Left ventricle myocardium inferior (tissue), 1 donor: ENCODE measurements around the gene GGN. TPM values are rescaled to one million over a fixed set of nuclear protein-coding genes. Genes with fewer than 3 reads are reported as not detected.
"Not testable (repeated sequence)": the region's sequence is repeated elsewhere in the genome, so short reads cannot be mapped to it uniquely, and the experiment has no call there.

ENCODE experiments used
- DNase-seq: peaks from one replicate; pipeline ENCODE4 v3.0.0-alpha.2; 2020
- H3K27ac ChIP-seq: fragments of 200-600 bp; replicated peaks from 2 replicates; pipeline ENCODE4 v1.8.0; 2021
- H3K27me3 ChIP-seq: fragments of 200-600 bp; 2 replicates; pipeline ENCODE4 v1.8.0; 2021; ENCODE audit warnings: low read depth
- H3K36me3 ChIP-seq: fragments of 200-600 bp; 2 replicates; pipeline ENCODE4 v1.8.0; 2021
- H3K4me1 ChIP-seq: fragments of 200-600 bp; 2 replicates; pipeline ENCODE4 v1.8.0; 2021
- H3K4me3 ChIP-seq: fragments of 200-600 bp; 2 replicates; pipeline ENCODE4 v1.8.0; 2021; ENCODE audit warnings: mild to moderate bottlenecking, moderate library complexity
- H3K9me3 ChIP-seq: fragments of 200-600 bp; replicated peaks from 2 replicates; pipeline ENCODE4 v1.8.0; 2021
- intact Hi-C: fragments of 100-400 bp; cut with micrococcal nuclease; formaldehyde crosslinking; loops from one replicate; pipeline ENCODE4 v1.11.0; 2022
- total RNA-seq: library from RNA; stranded (reverse); fragmentation: NEBNext Ultra II Directional; extraction: Animal tissue kit (Norgen Biotek cat#: 25700); gene quantifications from one replicate; pipeline ENCODE4 v1.2.1, GENCODE V29; 2021
- TF ChIP-seq, protein P1 (sequence below): fragments of 200-600 bp; IDR thresholded peaks from 2 replicates; pipeline ENCODE4 v1.8.0; 2021; ENCODE audit warnings: antibody characterized with exemption, mild to moderate bottlenecking, borderline replicate concordance
- donor health status: DM: no; HTN: yes; CAD: no; lungs with severe emphysema.

The GGN gene
- total RNA-seq, 1 donor from 2014 or later = not detected

- Histone ChIP-seq H3K4me3 (no peak overlapping the region), H3K9me3 (no peaks in the 10 kb centered on the region), H3K27me3 (peaks cover 53% of the 10 kb centered on the region), H3K36me3 (no peaks in the 10 kb centered on the region), H3K4me1 (peaks cover 10% of the 10 kb centered on the region), H3K27ac (no peak overlapping the region)
- no peak for DNase-seq
- intact Hi-C loops = no loop called here
- TF ChIP-seq, protein P1, sequence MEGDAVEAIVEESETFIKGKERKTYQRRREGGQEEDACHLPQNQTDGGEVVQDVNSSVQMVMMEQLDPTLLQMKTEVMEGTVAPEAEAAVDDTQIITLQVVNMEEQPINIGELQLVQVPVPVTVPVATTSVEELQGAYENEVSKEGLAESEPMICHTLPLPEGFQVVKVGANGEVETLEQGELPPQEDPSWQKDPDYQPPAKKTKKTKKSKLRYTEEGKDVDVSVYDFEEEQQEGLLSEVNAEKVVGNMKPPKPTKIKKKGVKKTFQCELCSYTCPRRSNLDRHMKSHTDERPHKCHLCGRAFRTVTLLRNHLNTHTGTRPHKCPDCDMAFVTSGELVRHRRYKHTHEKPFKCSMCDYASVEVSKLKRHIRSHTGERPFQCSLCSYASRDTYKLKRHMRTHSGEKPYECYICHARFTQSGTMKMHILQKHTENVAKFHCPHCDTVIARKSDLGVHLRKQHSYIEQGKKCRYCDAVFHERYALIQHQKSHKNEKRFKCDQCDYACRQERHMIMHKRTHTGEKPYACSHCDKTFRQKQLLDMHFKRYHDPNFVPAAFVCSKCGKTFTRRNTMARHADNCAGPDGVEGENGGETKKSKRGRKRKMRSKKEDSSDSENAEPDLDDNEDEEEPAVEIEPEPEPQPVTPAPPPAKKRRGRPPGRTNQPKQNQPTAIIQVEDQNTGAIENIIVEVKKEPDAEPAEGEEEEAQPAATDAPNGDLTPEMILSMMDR = no peak
Observed at GRCh38 chr19:38429811-38430156, 42.0 kb upstream of the GGN start.

- no peak for DNase-seq
- TF ChIP-seq, protein P1 = no peak
- Histone ChIP-seq H3K9me3 (no peaks in the 10 kb centered on the region), H3K4me3 (no peak overlapping the region), H3K27ac (no peak overlapping the region), H3K4me1 (peaks cover 10% of the 10 kb centered on the region), H3K27me3 (peaks cover 53% of the 10 kb centered on the region), H3K36me3 (no peaks in the 10 kb centered on the region)
- intact Hi-C loops = no loop called here
Observed at GRCh38 chr19:38429055-38429810, 41.4 kb upstream of the GGN start.

GRCh38 chr19:38427035-38427677 lies 39.3 kb upstream of the GGN start:
- H3K4me1 ChIP-seq, DNase-seq, H3K36me3 ChIP-seq, intact Hi-C loops, H3K9me3 ChIP-seq, H3K4me3 ChIP-seq, H3K27ac ChIP-seq: not testable (repeated sequence)
- H3K27me3 ChIP-seq = peaks cover 53% of the 10 kb centered on the region

DNA sequence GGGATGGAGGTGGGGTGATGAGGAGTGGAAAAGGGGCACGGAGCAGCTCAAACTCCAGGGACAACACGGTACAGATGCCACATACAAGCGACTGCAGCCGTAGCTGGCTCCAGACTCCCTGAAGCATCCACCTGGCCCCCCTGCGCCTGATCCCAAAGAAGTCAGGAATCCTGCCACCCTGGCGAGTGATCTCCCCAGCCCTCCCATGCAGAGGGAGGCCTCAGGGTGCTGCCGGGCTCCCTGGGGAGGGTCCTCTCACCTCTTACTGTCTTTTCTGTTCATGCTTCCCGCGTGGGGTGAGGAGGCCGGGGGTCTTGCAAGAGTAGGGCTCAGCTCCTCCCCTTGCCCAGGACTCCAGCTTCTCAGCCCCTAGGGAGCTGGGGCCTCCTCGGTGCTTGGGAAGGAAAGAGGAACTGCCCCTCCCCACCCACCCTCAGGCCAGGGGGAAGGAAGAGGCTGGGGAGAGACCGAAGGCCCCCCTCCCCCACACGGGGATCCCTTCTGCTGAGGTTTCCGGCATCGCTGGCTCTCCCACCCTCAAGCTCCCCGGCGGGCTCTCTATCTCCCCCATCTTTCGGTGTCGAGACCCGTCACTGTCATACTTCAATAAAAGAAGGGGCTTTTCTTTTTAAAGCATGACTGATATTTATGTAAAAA lies 38.1 kb upstream of the GGN start, which contains the start of gene RASGRP4:
Gene RASGRP4 (minus strand): TSS at position 410 of the 657 bp plus-strand sequence. CDS start 128 bp downstream, at position 282.
- H3K4me1 ChIP-seq = peaks cover 5% of the 10 kb centered on the region
- H3K27ac ChIP-seq = peak within 1 kb of the TSS; percentile 23
- TF ChIP-seq, protein P1 = no peak
- H3K9me3 ChIP-seq = no peaks in the 10 kb centered on the region
- peak within 1 kb of the TSS; percentile 46 for H3K4me3 ChIP-seq
- H3K27me3 ChIP-seq = peaks cover 56% of the 10 kb centered on the region
- DNase-seq = peak; percentile 51
- no peaks in the 10 kb centered on the region for H3K36me3 ChIP-seq
- intact Hi-C loops = no loop called here

GRCh38 chr19:38425222-38425809 lies 37.5 kb upstream of the GGN start:
- Histone ChIP-seq H3K4me3 (peak overlapping the region; percentile 46), H3K4me1 (peaks cover 5% of the 10 kb centered on the region), H3K27ac (no peak overlapping the region), H3K27me3 (peaks cover 62% of the 10 kb centered on the region), H3K9me3 (no peaks in the 10 kb centered on the region), H3K36me3 (no peaks in the 10 kb centered on the region)
- intact Hi-C loops = no loop called here
- TF ChIP-seq, protein P1 = no peak
- no peak for DNase-seq
